ENCODE results near the gene C1orf105.

GRCh38 chr1:172380441-172381244, 39.8 kb upstream of the C1orf105 start:
- TF ChIP-seq EZH2phosphoT487 (IDR thresholded peaks at IDR 0.05) = no peak
- TF ChIP-seq, protein P1, sequence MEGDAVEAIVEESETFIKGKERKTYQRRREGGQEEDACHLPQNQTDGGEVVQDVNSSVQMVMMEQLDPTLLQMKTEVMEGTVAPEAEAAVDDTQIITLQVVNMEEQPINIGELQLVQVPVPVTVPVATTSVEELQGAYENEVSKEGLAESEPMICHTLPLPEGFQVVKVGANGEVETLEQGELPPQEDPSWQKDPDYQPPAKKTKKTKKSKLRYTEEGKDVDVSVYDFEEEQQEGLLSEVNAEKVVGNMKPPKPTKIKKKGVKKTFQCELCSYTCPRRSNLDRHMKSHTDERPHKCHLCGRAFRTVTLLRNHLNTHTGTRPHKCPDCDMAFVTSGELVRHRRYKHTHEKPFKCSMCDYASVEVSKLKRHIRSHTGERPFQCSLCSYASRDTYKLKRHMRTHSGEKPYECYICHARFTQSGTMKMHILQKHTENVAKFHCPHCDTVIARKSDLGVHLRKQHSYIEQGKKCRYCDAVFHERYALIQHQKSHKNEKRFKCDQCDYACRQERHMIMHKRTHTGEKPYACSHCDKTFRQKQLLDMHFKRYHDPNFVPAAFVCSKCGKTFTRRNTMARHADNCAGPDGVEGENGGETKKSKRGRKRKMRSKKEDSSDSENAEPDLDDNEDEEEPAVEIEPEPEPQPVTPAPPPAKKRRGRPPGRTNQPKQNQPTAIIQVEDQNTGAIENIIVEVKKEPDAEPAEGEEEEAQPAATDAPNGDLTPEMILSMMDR (IDR thresholded peaks at IDR 0.05) = no peak

Measured in neural progenitor cell (in vitro differentiated cells).